GM19452 (cell line): ENCODE data around the gene RHOBTB3.
"Not testable (repeated sequence)": the region's sequence is repeated elsewhere in the genome, so short reads cannot be mapped to it uniquely, and the experiment has no call there.

Experiments used
- ATAC-seq: cut with Tn5 transposase; IDR thresholded peaks from one replicate; pipeline ENCODE4 v1.9.1; 2021; ENCODE audit not compliant: unreplicated experiment

Gene RHOBTB3

GRCh38 chr5:95817430-95817829 lies 86.3 kb downstream of the RHOBTB3 start:
- no peak for ATAC-seq

DNA sequence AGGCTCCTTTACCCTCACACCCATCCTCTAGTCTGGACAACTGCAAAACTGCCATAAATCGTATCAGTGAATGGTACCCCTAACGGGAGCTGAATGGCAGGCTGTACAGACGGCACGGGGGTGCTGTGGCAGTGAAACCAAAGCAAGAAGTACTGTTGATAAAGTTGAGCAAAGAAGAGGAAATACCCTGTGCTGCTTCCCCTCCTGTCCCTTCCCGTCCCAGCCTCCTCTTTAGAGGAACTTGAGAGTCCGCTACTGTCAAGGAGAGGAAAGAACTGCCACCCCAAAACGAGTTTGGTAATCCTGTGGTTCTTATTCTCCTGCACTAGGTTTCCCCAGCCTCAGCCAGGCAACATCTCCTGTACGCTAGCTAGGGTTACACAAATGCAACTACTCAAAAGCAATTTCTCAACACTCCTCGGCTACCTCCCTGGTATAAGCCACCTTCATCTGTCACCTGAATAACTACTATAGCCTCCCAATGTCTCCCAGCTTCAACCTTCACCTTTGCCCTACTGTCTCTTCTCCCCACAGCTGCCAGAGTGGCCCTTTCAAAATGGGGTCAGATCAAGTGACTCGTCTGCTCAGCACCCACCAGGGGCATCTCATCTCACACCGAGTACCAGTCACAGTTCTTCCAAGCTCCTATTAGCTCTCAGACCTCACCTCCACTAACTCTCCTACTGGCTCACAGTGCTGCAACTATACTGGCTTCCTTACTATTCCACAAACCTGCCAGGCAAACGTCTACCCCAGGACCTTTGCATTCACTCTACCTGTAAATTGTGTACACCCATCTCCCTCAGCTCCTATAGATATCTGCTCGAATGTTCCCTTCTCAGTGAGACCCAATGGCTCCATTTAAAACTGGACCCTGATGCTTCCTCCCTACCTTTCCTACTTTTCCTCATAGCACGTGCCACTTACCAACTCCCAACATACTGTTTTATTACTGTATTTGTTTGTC lies 87.3 kb downstream of the RHOBTB3 start:
- no peak for ATAC-seq

GRCh38 chr5:95821110-95822021 lies 90.2 kb downstream of the RHOBTB3 start:
- no peak for ATAC-seq

DNA sequence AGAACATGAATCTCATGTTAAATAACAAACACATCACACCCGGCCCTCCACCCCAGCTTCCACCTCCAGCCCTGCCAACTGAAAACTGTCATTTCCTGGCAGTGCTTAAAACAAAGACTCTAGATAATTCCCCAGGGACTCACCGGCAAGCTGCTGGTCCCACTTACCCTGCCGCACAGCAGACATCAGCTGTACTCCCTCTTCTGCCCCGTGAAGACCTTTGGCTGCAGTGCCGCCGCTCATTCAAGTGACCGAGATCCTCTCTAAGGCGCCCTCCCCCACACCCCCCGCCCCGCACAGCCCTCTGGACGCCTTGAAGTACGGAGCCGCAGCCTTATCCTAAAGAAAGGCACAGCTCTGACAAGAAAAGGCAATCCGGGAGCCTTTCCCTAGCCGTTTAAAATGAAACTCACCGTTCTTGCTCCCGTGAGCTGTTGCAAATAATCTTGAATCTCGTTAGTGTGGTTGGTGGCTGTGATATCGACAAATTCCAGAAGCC lies 91.0 kb downstream of the RHOBTB3 start:
- peak; percentile 37 for ATAC-seq

- peak; percentile 41 for ATAC-seq
Measured at GRCh38 chr5:95822542-95823181, 91.5 kb downstream of the RHOBTB3 start, which contains the start of gene GLRX. Gene GLRX, minus strand, starts transcription at chr5:95822726. Its CDS starts 64 bp downstream, at chr5:95822662.

GRCh38 chr5:95823218-95823737 lies 92.1 kb downstream of the RHOBTB3 start:
- ATAC-seq: no peak

GRCh38 chr5:95823738-95824609 lies 92.8 kb downstream of the RHOBTB3 start:
- ATAC-seq: peak; percentile 46

- no peak for ATAC-seq
Measured at GRCh38 chr5:95824747-95825146, 93.6 kb downstream of the RHOBTB3 start.

DNA sequence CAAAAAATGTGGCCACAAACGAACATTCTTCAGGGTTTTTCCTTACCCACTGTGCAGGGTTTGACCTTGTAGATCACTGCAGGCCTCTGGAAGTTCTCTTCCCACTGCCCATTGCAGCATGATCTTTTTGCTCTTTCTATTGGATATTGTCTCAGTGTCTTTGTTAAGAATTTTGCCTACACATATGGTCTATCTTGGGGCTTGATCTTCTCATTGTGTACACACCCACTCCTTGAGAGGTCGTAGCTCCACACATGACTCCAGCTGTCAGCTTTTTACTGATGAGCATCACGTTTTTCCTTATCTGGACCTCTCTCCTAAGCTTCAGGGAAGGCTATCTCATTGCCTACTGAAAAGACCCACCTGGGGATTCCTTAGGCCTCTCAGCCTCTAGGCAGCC lies 94.4 kb downstream of the RHOBTB3 start:
- no peak for ATAC-seq

- no peak for ATAC-seq
Measured at GRCh38 chr5:95826949-95827891, 96.1 kb downstream of the RHOBTB3 start.

DNA sequence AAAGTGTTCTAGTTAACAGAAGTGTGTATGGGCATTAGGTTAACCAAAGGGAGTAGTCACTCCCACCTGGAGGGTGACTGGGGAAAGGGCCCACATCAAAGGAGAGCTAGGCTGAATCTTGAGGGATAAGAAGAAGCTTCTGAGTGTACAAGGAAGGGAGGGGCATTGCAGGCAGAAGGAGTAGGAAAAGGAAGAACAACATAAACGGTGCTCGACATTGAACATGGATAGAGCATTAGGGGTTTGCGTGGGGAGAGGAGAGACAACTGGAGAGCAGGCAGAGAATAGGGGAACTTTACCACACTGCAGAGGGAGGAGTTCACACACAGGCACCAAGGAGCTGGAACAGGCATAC lies 96.7 kb downstream of the RHOBTB3 start:
- ATAC-seq: no peak

GRCh38 chr5:95830226-95830625 lies 99.1 kb downstream of the RHOBTB3 start:
- no peak for ATAC-seq

- no peak for ATAC-seq
Measured at GRCh38 chr5:95832664-95833063, 101.5 kb downstream of the RHOBTB3 start.

GRCh38 chr5:95835682-95836385 lies 104.7 kb downstream of the RHOBTB3 start:
- ATAC-seq: no peak

DNA sequence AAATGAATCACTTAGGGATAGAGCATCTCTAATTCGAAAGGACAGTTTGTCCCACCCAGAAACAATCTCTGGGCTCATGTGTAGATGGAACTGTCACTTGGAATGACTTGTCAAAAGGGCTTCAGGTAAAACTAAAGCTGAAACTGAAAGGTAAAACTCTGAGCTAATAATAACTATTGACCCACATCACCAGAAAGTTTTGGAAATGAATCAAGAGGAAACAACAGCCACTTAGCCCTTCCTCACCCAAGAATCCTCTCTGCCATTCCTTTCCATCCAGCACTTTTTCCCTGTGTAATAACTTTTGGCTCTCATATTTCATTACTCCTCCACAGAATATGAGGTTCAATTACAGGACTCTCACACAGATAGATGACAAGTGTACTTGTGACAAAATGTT lies 105.4 kb downstream of the RHOBTB3 start:
- ATAC-seq: no peak

DNA sequence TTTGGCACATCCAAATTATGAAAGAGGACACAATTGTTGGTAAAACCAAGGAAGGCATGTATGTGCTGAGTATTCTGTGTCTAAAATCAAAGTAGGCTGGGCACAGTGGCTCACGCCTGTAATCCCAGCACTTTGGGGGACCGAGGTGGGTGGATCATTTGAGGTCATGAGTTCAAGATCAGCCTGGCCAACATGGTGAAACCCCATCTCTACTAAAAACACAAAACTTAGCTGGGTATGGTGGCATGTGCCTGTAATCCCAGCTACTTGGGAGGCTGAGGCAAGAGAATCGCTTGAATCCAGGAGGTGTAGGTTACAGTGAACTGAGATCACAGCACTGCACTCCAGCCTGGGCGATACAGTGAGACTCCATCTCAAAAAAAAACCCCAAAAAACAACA lies 105.8 kb downstream of the RHOBTB3 start:
- not testable (repeated sequence) for ATAC-seq

- no peak for ATAC-seq
Measured at GRCh38 chr5:95837492-95837891, 106.4 kb downstream of the RHOBTB3 start.

DNA sequence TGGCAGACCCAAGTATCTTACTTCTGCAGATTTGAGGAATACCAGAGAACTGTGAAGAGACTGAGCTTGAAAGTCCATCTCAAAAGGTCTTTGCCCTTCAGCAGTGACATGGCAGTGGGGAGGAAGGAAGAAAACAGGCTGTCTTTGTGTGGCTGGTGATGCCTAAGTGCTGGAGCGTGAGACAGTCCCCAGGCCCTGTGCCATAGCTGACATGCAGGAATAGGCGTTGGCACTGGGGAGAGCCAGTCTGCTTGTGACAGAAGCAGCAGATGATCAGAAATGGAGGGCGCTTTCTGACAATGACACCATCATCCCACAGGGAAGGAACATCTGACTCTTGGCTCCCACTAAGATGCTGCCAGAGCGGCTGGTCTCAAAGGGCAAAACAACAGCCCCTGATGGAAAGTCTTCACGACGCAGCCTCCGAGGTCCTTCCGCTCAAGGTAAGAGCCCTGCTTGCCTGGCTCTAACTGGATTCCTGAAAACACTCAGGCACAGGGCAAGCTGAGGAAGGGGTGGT lies 106.9 kb downstream of the RHOBTB3 start:
- ATAC-seq: no peak
